ENCODE measurements around the gene MGLL.

- TF ChIP-seq CTCF (IDR thresholded peaks at IDR 0.05) (no peak), POLR2AphosphoS5 (IDR thresholded peaks at IDR 0.05) (no peak), POLR2A (IDR thresholded peaks at IDR 0.05) (no peak), EP300 (IDR thresholded peaks at IDR 0.05) (no peak)
Observed at GRCh38 chr3:127803619-127804018, 18.7 kb downstream of the MGLL start.

Data from suprapubic skin (tissue), 4 donors.